ENCODE measurements around the gene GNAZ. TPM values are rescaled to one million over a fixed set of nuclear protein-coding genes. Genes with fewer than 3 reads are reported as not detected.

The GNAZ gene
- total RNA-seq, 1 experiment from 2014 or later: 3.4 TPM

- DNase-seq (ENCODE audit: low spot score): no peak
Observed at GRCh38 chr22:23106344-23106743, 36.0 kb downstream of the GNAZ start.

GRCh38 chr22:23106906-23107367, 36.6 kb downstream of the GNAZ start:
- no peak for DNase-seq (ENCODE audit: low spot score)

GRCh38 chr22:23107487-23108248, 37.3 kb downstream of the GNAZ start:
- DNase-seq (ENCODE audit: low spot score): no peak

GRCh38 chr22:23108249-23109078, 38.1 kb downstream of the GNAZ start:
- DNase-seq (ENCODE audit: low spot score): no peak

GRCh38 chr22:23109079-23109347, 38.7 kb downstream of the GNAZ start:
- no peak for DNase-seq (ENCODE audit: low spot score)

GRCh38 chr22:23109441-23109978, 39.2 kb downstream of the GNAZ start:
- DNase-seq (ENCODE audit: low spot score): no peak

GRCh38 chr22:23110190-23110921, 40.0 kb downstream of the GNAZ start:
- DNase-seq (ENCODE audit: low spot score): no peak

GRCh38 chr22:23110922-23111527, 40.7 kb downstream of the GNAZ start:
- no peak for DNase-seq (ENCODE audit: low spot score)

GRCh38 chr22:23112472-23113012, 42.2 kb downstream of the GNAZ start:
- DNase-seq (ENCODE audit: low spot score): no peak

GRCh38 chr22:23113067-23113846, 42.9 kb downstream of the GNAZ start:
- DNase-seq (ENCODE audit: low spot score): peak; percentile 38

- DNase-seq (ENCODE audit: low spot score): no peak
Observed at GRCh38 chr22:23113847-23114720, 43.8 kb downstream of the GNAZ start.

- no peak for DNase-seq (ENCODE audit: low spot score)
Observed at GRCh38 chr22:23114721-23115020, 44.4 kb downstream of the GNAZ start.

GRCh38 chr22:23115369-23115768, 45.0 kb downstream of the GNAZ start:
- DNase-seq (ENCODE audit: low spot score): no peak

- DNase-seq (ENCODE audit: low spot score): no peak
Observed at GRCh38 chr22:23115825-23116494, 45.6 kb downstream of the GNAZ start.

GRCh38 chr22:23116506-23117263, 46.4 kb downstream of the GNAZ start:
- no peak for DNase-seq (ENCODE audit: low spot score)

GRCh38 chr22:23117275-23117674, 47.0 kb downstream of the GNAZ start:
- DNase-seq (ENCODE audit: low spot score): no peak

GRCh38 chr22:23117891-23118646, 47.8 kb downstream of the GNAZ start:
- DNase-seq (ENCODE audit: low spot score): no peak
